Measurements from ENCODE around the gene CREB5.

The CREB5 gene

GRCh38 chr7:28649811-28650210, 237.5 kb downstream of the CREB5 start:
- Histone ChIP-seq H3K27me3 (ENCODE audit: insufficient read depth, low read depth, severe bottlenecking) (peaks cover 51% of the 10 kb centered on the region), H3K4me3 (ENCODE audit: low read depth, low read length) (no peak overlapping the region), H3K27ac (no peak overlapping the region), H3K9me3 (ENCODE audit: severe bottlenecking) (no peaks in the 10 kb centered on the region), H3K36me3 (no peaks in the 10 kb centered on the region)
- no peak for DNase-seq
- TF ChIP-seq CTCF (IDR thresholded peaks at IDR 0.05; ENCODE audit: low read depth, low read length): no peak

- Histone ChIP-seq H3K27me3 (ENCODE audit: insufficient read depth, low read depth, severe bottlenecking) (peaks cover 29% of the 10 kb centered on the region), H3K36me3 (no peaks in the 10 kb centered on the region), H3K9me3 (ENCODE audit: severe bottlenecking) (no peaks in the 10 kb centered on the region), H3K27ac (no peak overlapping the region), H3K4me3 (ENCODE audit: low read depth, low read length) (no peak overlapping the region)
- TF ChIP-seq CTCF (IDR thresholded peaks at IDR 0.05; ENCODE audit: low read depth, low read length): no peak
- no peak for DNase-seq
These were observed 241.8 kb downstream of the CREB5 start for GRCh38 chr7:28654110-28654509.

GRCh38 chr7:28656529-28656928, 244.2 kb downstream of the CREB5 start:
- H3K27ac ChIP-seq: no peak overlapping the region
- DNase-seq: no peak
- TF ChIP-seq CTCF (IDR thresholded peaks at IDR 0.05; ENCODE audit: low read depth, low read length): no peak
- H3K27me3 ChIP-seq (ENCODE audit: insufficient read depth, low read depth, severe bottlenecking): peaks cover 28% of the 10 kb centered on the region
- no peak overlapping the region for H3K4me3 ChIP-seq (ENCODE audit: low read depth, low read length)
- H3K36me3 ChIP-seq: no peaks in the 10 kb centered on the region
- peaks cover 2% of the 10 kb centered on the region for H3K9me3 ChIP-seq (ENCODE audit: severe bottlenecking)

- Histone ChIP-seq H3K36me3 (no peaks in the 10 kb centered on the region), H3K27ac (no peak overlapping the region), H3K9me3 (ENCODE audit: severe bottlenecking) (peaks cover 2% of the 10 kb centered on the region), H3K27me3 (ENCODE audit: insufficient read depth, low read depth, severe bottlenecking) (peaks cover 30% of the 10 kb centered on the region), H3K4me3 (ENCODE audit: low read depth, low read length) (no peak overlapping the region)
- no peak for TF ChIP-seq CTCF (IDR thresholded peaks at IDR 0.05; ENCODE audit: low read depth, low read length)
- DNase-seq: no peak
These were observed 246.1 kb downstream of the CREB5 start for GRCh38 chr7:28658381-28658780.

- H3K36me3 ChIP-seq: no peaks in the 10 kb centered on the region
- peaks cover 32% of the 10 kb centered on the region for H3K27me3 ChIP-seq (ENCODE audit: insufficient read depth, low read depth, severe bottlenecking)
- DNase-seq: no peak
- no peak overlapping the region for H3K4me3 ChIP-seq (ENCODE audit: low read depth, low read length)
- no peak for TF ChIP-seq CTCF (IDR thresholded peaks at IDR 0.05; ENCODE audit: low read depth, low read length)
- no peak overlapping the region for H3K27ac ChIP-seq
- peaks cover 2% of the 10 kb centered on the region for H3K9me3 ChIP-seq (ENCODE audit: severe bottlenecking)
These were observed 247.8 kb downstream of the CREB5 start for GRCh38 chr7:28660132-28660531.

GRCh38 chr7:28661826-28662595, 249.7 kb downstream of the CREB5 start:
- no peak for DNase-seq
- Histone ChIP-seq H3K4me3 (ENCODE audit: low read depth, low read length) (no peak overlapping the region), H3K27ac (no peak overlapping the region), H3K27me3 (ENCODE audit: insufficient read depth, low read depth, severe bottlenecking) (peaks cover 37% of the 10 kb centered on the region), H3K36me3 (no peaks in the 10 kb centered on the region), H3K9me3 (ENCODE audit: severe bottlenecking) (peaks cover 2% of the 10 kb centered on the region)
- no peak for TF ChIP-seq CTCF (IDR thresholded peaks at IDR 0.05; ENCODE audit: low read depth, low read length)
